Nephron progenitor cell (in vitro differentiated cells): ENCODE data around the gene RBM15.

Experiments used
- DNase-seq: peaks from one replicate; pipeline ENCODE4 v3.0.0; 2021
- H3K27ac Mint-ChIP-seq: 2 replicates; pipeline ENCODE4 v1.8.0; 2021; ENCODE audit warnings: mild to moderate bottlenecking, moderate library complexity, mixed read lengths
- H3K27me3 Mint-ChIP-seq: 2 replicates; pipeline ENCODE4 v1.8.0; 2021; ENCODE audit warnings: mild to moderate bottlenecking, low read depth, mixed read lengths; ENCODE audit not compliant: poor library complexity
- H3K36me3 Mint-ChIP-seq: 2 replicates; pipeline ENCODE4 v1.8.0; 2021; ENCODE audit warnings: low read depth, mixed read lengths
- H3K4me1 Mint-ChIP-seq: 2 replicates; pipeline ENCODE4 v1.8.0; 2021; ENCODE audit warnings: mixed read lengths
- H3K4me3 Mint-ChIP-seq: 2 replicates; pipeline ENCODE4 v1.8.0; 2021; ENCODE audit warnings: mild to moderate bottlenecking, moderate library complexity, mixed read lengths
- H3K9me3 Mint-ChIP-seq: 2 replicates; pipeline ENCODE4 v1.8.0; 2021; ENCODE audit warnings: mild to moderate bottlenecking, moderate library complexity, mixed read lengths
- TF ChIP-seq, protein P1 (sequence below): fragments of 200-600 bp; sonication (generic); IDR thresholded peaks from 2 replicates; pipeline ENCODE4 v1.5.0; 2021; ENCODE audit warnings: antibody characterized with exemption

RBM15 gene

DNA sequence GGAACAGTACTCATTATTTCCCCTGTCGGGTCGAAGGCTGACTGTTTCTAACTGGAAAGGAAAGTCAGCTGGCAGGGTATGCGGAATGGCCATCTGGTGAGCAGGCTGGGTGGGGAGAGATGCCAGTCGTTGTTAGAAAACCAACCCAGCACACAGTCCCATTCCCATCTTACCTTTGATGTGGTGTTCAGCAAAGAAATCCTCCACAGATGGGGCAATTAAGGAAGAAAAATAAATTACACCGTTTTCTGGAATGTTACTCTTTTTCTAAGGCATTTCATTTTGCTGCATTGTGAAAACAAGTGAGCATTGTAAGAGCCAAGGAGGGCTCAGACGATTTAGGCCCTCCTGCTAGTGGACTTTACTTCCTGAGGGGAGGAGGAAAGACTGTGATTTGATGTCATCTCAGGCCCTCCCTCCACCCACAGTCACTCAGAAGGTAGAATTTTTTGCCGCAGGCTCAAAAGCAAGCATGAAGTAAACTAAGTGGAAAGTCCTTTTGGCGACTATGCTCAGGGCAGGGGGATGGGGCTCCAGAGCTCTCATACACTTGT is 51.6 kb downstream of the RBM15 start, which contains the start of gene SLC16A4:
Gene SLC16A4, minus strand, starts transcription at position 335 of the 554 bp plus-strand sequence. CDS start 1,703 bp downstream, outside the sequence.
- TF ChIP-seq, protein P1, sequence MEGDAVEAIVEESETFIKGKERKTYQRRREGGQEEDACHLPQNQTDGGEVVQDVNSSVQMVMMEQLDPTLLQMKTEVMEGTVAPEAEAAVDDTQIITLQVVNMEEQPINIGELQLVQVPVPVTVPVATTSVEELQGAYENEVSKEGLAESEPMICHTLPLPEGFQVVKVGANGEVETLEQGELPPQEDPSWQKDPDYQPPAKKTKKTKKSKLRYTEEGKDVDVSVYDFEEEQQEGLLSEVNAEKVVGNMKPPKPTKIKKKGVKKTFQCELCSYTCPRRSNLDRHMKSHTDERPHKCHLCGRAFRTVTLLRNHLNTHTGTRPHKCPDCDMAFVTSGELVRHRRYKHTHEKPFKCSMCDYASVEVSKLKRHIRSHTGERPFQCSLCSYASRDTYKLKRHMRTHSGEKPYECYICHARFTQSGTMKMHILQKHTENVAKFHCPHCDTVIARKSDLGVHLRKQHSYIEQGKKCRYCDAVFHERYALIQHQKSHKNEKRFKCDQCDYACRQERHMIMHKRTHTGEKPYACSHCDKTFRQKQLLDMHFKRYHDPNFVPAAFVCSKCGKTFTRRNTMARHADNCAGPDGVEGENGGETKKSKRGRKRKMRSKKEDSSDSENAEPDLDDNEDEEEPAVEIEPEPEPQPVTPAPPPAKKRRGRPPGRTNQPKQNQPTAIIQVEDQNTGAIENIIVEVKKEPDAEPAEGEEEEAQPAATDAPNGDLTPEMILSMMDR, result no peak
- Mint-ChIP-seq H3K36me3 (peaks cover 11% of the 10 kb centered on the region), H3K27ac (peak within 1 kb of the TSS; percentile 6), H3K9me3 (no peaks in the 10 kb centered on the region), H3K27me3 (no peaks in the 10 kb centered on the region), H3K4me1 (peaks cover 23% of the 10 kb centered on the region), H3K4me3 (peak within 1 kb of the TSS; percentile 40)
- DNase-seq, result peak; percentile 5

DNA sequence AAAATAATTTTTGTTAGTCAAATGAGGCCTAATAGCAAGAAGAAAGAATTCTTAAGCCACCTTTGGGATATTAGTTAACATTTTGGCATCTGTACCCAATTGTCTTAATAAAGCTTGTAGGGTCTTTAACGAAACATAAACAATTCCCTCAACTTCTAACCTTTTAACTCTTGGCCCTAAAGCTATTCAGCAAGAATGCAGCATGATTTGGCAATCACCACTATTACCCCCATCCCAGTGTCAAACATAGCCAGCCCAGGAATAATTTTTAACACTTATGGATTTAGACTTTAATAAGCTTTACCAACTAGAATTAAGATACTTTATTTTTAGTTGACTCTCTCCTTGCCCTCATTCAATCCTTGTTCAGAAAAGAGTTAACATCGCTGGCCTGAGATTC is 54.1 kb downstream of the RBM15 start:
- Mint-ChIP-seq H3K4me3 (no peak overlapping the region), H3K27ac (no peak overlapping the region), H3K27me3 (no peaks in the 10 kb centered on the region), H3K36me3 (peaks cover 29% of the 10 kb centered on the region), H3K4me1 (peaks cover 23% of the 10 kb centered on the region), H3K9me3 (no peaks in the 10 kb centered on the region)
- TF ChIP-seq, protein P1, result no peak
- DNase-seq, result no peak

DNA sequence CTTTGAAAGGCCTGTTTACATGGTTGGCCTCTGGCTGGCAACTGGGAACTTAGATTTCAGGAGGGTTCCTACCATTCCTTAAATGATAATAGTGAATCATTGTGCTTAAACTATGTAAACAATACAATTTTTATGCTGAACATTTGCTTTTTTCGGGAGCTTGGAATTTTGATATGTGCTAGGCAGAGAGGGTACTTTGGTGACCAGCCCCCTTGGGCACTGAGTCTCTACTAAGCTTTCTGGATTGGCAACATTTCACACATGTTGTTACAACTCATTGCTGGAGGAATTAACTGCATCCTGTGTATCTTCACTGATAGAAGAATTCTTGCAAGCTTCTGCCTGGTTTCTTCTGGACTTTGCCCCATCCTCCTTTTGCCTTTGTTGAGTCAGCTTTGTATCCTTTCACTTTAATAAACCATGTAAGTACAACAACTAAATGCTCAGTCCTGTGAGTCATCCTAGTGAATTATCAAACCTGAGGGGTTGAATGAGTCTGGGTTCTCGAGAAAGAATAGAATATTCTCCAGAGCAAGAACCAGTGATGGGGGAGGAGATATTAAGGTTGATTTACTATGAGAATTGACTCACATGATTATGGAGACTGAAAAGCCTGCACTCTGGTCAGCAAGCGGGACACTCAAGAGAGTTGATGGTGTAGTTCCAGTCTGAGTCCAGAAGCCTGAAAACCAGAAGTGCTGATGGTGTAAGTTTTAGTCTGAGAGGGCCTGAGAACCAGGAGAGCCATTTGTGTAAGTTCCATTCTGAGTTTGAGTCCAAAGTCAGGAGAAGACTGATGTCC is 54.7 kb downstream of the RBM15 start:
- TF ChIP-seq, protein P1, result no peak
- peaks cover 35% of the 10 kb centered on the region for H3K36me3 Mint-ChIP-seq
- no peak overlapping the region for H3K4me3 Mint-ChIP-seq
- no peak overlapping the region for H3K27ac Mint-ChIP-seq
- DNase-seq, result no peak
- H3K27me3 Mint-ChIP-seq, result no peaks in the 10 kb centered on the region
- H3K4me1 Mint-ChIP-seq, result peaks cover 23% of the 10 kb centered on the region
- no peaks in the 10 kb centered on the region for H3K9me3 Mint-ChIP-seq

DNA sequence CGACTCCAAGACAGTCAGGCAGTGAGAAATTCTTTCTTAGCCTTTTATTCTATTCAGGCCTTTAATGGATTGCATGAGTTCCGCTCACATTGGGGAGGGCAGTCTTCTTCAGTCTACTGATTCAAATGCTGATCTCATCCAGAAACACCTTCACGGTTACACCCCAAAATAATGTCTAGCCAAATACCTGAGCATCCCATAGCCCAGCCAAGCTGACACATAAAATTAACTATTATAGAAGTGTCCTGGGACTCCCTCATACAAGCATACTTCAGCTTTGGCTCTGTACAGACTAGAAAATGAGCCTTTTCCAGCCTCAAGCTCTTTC is 55.3 kb downstream of the RBM15 start:
- Mint-ChIP-seq H3K4me3 (no peak overlapping the region), H3K9me3 (no peaks in the 10 kb centered on the region), H3K27ac (no peak overlapping the region), H3K36me3 (peaks cover 38% of the 10 kb centered on the region), H3K4me1 (peaks cover 22% of the 10 kb centered on the region), H3K27me3 (no peaks in the 10 kb centered on the region)
- TF ChIP-seq, protein P1, result no peak
- DNase-seq, result no peak
